ENCODE results near the gene HINFP.

Gene HINFP, protein sequence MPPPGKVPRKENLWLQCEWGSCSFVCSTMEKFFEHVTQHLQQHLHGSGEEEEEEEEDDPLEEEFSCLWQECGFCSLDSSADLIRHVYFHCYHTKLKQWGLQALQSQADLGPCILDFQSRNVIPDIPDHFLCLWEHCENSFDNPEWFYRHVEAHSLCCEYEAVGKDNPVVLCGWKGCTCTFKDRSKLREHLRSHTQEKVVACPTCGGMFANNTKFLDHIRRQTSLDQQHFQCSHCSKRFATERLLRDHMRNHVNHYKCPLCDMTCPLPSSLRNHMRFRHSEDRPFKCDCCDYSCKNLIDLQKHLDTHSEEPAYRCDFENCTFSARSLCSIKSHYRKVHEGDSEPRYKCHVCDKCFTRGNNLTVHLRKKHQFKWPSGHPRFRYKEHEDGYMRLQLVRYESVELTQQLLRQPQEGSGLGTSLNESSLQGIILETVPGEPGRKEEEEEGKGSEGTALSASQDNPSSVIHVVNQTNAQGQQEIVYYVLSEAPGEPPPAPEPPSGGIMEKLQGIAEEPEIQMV

GRCh38 chr11:119121008-119121810 lies at the start of gene HINFP:
TSS of gene HINFP (plus strand) at chr11:119121580. CDS start at chr11:119126945, 5,365 bp downstream.
- H3K27ac ChIP-seq (ENCODE audit: low read depth, low read length): peak within 1 kb of the TSS; percentile 84
- H3K4me1 ChIP-seq (ENCODE audit: control insufficient read depth in 1 of 2, insufficient read depth in 2 of 2, low read length in 2 of 2): peaks cover 22 to 35% of the 10 kb centered on the region in 2 donors
- peak within 1 kb of the TSS; percentile 94 to 100 for H3K4me3 ChIP-seq (ENCODE audit: low read depth in 1 of 2, low read length in 2 of 2)
- peaks cover 9 to 25% of the 10 kb centered on the region in 2 donors for H3K36me3 ChIP-seq (ENCODE audit: control insufficient read depth in 1 of 2, insufficient read depth in 2 of 2, low read length in 2 of 2)
- no peaks in the 10 kb centered on the region for H3K9me3 ChIP-seq (ENCODE audit: control insufficient read depth in 1 of 2, low read length in 2 of 2)
- H3K9ac ChIP-seq (ENCODE audit: low read depth in 1 of 2, low read length in 2 of 2): peak within 1 kb of the TSS; percentile 88 to 97
- no peaks in the 10 kb centered on the region for H3K27me3 ChIP-seq (ENCODE audit: control insufficient read depth in 1 of 2, insufficient read depth in 2 of 2, low read length in 2 of 2)

GRCh38 chr11:119077839-119078238 lies 43.5 kb upstream of the HINFP start:
- H3K27me3 ChIP-seq (ENCODE audit: control insufficient read depth in 1 of 2, insufficient read depth in 2 of 2, low read length in 2 of 2): no peaks in the 10 kb centered on the region
- peak overlapping the region in 1 of 2 donors; percentile 52 for H3K9ac ChIP-seq (ENCODE audit: low read depth in 1 of 2, low read length in 2 of 2)
- H3K4me3 ChIP-seq (ENCODE audit: low read depth in 1 of 2, low read length in 2 of 2): peak overlapping the region; percentile 30 to 34
- H3K36me3 ChIP-seq (ENCODE audit: control insufficient read depth in 1 of 2, insufficient read depth in 2 of 2, low read length in 2 of 2): peaks cover 57 to 83% of the 10 kb centered on the region in 2 donors
- H3K27ac ChIP-seq (ENCODE audit: low read depth, low read length): no peak overlapping the region
- H3K4me1 ChIP-seq (ENCODE audit: control insufficient read depth in 1 of 2, insufficient read depth in 2 of 2, low read length in 2 of 2): peaks cover 31 to 32% of the 10 kb centered on the region in 2 donors
- H3K9me3 ChIP-seq (ENCODE audit: control insufficient read depth in 1 of 2, low read length in 2 of 2): no peaks in the 10 kb centered on the region

GRCh38 chr11:119078675-119079420 lies 42.5 kb upstream of the HINFP start:
- Histone ChIP-seq H3K9me3 (ENCODE audit: control insufficient read depth in 1 of 2, low read length in 2 of 2) (no peaks in the 10 kb centered on the region), H3K9ac (ENCODE audit: low read depth in 1 of 2, low read length in 2 of 2) (no peak overlapping the region), H3K27me3 (ENCODE audit: control insufficient read depth in 1 of 2, insufficient read depth in 2 of 2, low read length in 2 of 2) (no peaks in the 10 kb centered on the region), H3K36me3 (ENCODE audit: control insufficient read depth in 1 of 2, insufficient read depth in 2 of 2, low read length in 2 of 2) (peaks cover 47 to 73% of the 10 kb centered on the region in 2 donors), H3K27ac (ENCODE audit: low read depth, low read length) (no peak overlapping the region), H3K4me3 (ENCODE audit: low read depth in 1 of 2, low read length in 2 of 2) (no peak overlapping the region), H3K4me1 (ENCODE audit: control insufficient read depth in 1 of 2, insufficient read depth in 2 of 2, low read length in 2 of 2) (peaks cover 31 to 32% of the 10 kb centered on the region in 2 donors)

DNA sequence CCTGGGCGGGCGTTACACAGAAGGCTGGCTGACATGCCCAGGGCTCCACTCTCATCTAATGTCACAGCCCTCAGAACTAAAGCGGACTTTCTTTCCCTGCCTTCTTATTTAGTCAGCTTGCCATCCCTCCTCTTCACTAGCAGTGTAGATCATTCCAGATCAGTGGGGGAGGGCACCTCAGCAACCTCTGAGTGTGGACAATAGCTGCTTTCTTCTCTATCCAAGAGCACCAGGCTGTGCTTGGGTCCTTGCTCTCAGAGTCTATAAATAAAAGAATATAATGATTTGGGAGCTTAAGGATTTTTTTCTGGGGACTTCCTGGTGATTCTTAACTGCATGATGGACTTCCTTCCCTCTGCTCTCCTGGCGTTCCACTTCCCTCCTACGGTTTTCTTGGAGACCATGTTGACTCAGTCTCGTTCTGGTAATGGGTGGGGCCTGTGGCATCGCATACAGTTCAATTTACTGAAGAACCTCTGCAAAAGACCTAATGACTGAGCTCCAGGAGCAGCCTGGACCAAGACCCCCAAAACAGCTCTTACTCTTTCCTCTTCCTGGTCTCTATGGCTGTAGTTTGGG lies 39.6 kb upstream of the HINFP start:
- no peak overlapping the region for H3K27ac ChIP-seq (ENCODE audit: low read depth, low read length)

DNA sequence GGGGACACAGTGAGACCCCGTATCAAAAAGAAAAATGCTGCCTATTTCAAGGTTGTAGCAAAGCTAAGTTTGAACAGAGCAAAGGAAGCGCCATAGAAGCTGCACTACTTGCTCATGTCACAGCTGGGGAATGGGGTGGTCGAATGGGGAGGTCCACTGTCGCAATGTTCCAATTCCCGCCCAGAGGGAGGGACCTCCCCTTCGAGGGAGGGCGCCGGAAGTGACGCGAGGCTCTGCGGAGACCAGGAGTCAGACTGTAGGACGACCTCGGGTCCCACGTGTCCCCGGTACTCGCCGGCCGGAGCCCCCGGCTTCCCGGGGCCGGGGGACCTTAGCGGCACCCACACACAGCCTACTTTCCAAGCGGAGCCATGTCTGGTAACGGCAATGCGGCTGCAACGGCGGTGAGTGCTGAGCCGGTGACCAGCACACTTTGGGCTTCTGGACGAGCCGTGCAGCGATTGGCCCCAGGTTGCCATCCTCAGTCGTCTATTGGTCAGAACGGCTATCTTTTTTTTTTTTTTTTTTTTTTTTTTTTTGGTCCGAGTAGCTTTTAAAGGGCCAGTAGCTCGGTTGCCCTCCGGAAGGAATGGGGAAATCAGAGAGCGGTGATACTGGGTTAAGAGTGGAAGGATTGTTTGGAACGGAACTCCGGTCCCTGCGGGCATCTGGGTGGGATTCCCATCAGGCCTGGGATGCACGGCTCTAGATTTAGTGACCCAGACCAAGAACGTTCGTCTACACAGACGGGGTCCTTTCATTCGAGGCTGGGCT lies 36.5 kb upstream of the HINFP start, which contains the start of gene HMBS:
TSS of gene HMBS (plus strand) at position 219 of the 774 bp plus-strand sequence. CDS start at position 372, 153 bp downstream.
- H3K4me1 ChIP-seq (ENCODE audit: control insufficient read depth in 1 of 2, insufficient read depth in 2 of 2, low read length in 2 of 2): peaks cover 29 to 33% of the 10 kb centered on the region in 2 donors

More for the DNA sequence above, 39.6 kb upstream of the HINFP start:
- peaks cover 40 to 43% of the 10 kb centered on the region in 2 donors for H3K4me1 ChIP-seq (ENCODE audit: control insufficient read depth in 1 of 2, insufficient read depth in 2 of 2, low read length in 2 of 2)
- no peaks in the 10 kb centered on the region for H3K9me3 ChIP-seq (ENCODE audit: control insufficient read depth in 1 of 2, low read length in 2 of 2)
- no peaks in the 10 kb centered on the region for H3K27me3 ChIP-seq (ENCODE audit: control insufficient read depth in 1 of 2, insufficient read depth in 2 of 2, low read length in 2 of 2)
- no peak overlapping the region for H3K9ac ChIP-seq (ENCODE audit: low read depth in 1 of 2, low read length in 2 of 2)
- H3K36me3 ChIP-seq (ENCODE audit: control insufficient read depth in 1 of 2, insufficient read depth in 2 of 2, low read length in 2 of 2): peaks cover 42 to 56% of the 10 kb centered on the region in 2 donors
- no peak overlapping the region for H3K4me3 ChIP-seq (ENCODE audit: low read depth in 1 of 2, low read length in 2 of 2)

GRCh38 chr11:119085437-119085847 lies 35.9 kb upstream of the HINFP start:
- Histone ChIP-seq H3K4me3 (ENCODE audit: low read depth in 1 of 2, low read length in 2 of 2) (peak overlapping the region; percentile 76 to 89), H3K36me3 (ENCODE audit: control insufficient read depth in 1 of 2, insufficient read depth in 2 of 2, low read length in 2 of 2) (peaks cover 13 to 23% of the 10 kb centered on the region in 2 donors), H3K27me3 (ENCODE audit: control insufficient read depth in 1 of 2, insufficient read depth in 2 of 2, low read length in 2 of 2) (no peaks in the 10 kb centered on the region), H3K9me3 (ENCODE audit: control insufficient read depth in 1 of 2, low read length in 2 of 2) (no peaks in the 10 kb centered on the region), H3K9ac (ENCODE audit: low read depth in 1 of 2, low read length in 2 of 2) (peak overlapping the region; percentile 61 to 80), H3K27ac (ENCODE audit: low read depth, low read length) (peak overlapping the region; percentile 28), H3K4me1 (ENCODE audit: control insufficient read depth in 1 of 2, insufficient read depth in 2 of 2, low read length in 2 of 2) (peaks cover 29 to 33% of the 10 kb centered on the region in 2 donors)

More for the DNA sequence above, 36.5 kb upstream of the HINFP start, which contains the start of gene HMBS:
- Histone ChIP-seq H3K27ac (ENCODE audit: low read depth, low read length) (peak within 1 kb of the TSS; percentile 69), H3K9me3 (ENCODE audit: control insufficient read depth in 1 of 2, low read length in 2 of 2) (no peaks in the 10 kb centered on the region), H3K27me3 (ENCODE audit: control insufficient read depth in 1 of 2, insufficient read depth in 2 of 2, low read length in 2 of 2) (no peaks in the 10 kb centered on the region), H3K36me3 (ENCODE audit: control insufficient read depth in 1 of 2, insufficient read depth in 2 of 2, low read length in 2 of 2) (peaks cover 14 to 26% of the 10 kb centered on the region in 2 donors), H3K9ac (ENCODE audit: low read depth in 1 of 2, low read length in 2 of 2) (peak within 1 kb of the TSS; percentile 61 to 80), H3K4me3 (ENCODE audit: low read depth in 1 of 2, low read length in 2 of 2) (peak within 1 kb of the TSS; percentile 76 to 89)

- H3K4me3 ChIP-seq (ENCODE audit: low read depth in 1 of 2, low read length in 2 of 2): no peak overlapping the region
- H3K36me3 ChIP-seq (ENCODE audit: control insufficient read depth in 1 of 2, insufficient read depth in 2 of 2, low read length in 2 of 2): peaks cover 0 to 9% of the 10 kb centered on the region in 2 donors
- H3K9ac ChIP-seq (ENCODE audit: low read depth in 1 of 2, low read length in 2 of 2): no peak overlapping the region
- peaks cover 21 to 26% of the 10 kb centered on the region in 2 donors for H3K4me1 ChIP-seq (ENCODE audit: control insufficient read depth in 1 of 2, insufficient read depth in 2 of 2, low read length in 2 of 2)
- no peaks in the 10 kb centered on the region for H3K27me3 ChIP-seq (ENCODE audit: control insufficient read depth in 1 of 2, insufficient read depth in 2 of 2, low read length in 2 of 2)
- no peaks in the 10 kb centered on the region for H3K9me3 ChIP-seq (ENCODE audit: control insufficient read depth in 1 of 2, low read length in 2 of 2)
- no peak overlapping the region for H3K27ac ChIP-seq (ENCODE audit: low read depth, low read length)
Observed at GRCh38 chr11:119087123-119087522, 34.3 kb upstream of the HINFP start.

- H3K9ac ChIP-seq (ENCODE audit: low read depth in 1 of 2, low read length in 2 of 2): no peak overlapping the region
- H3K9me3 ChIP-seq (ENCODE audit: control insufficient read depth in 1 of 2, low read length in 2 of 2): no peaks in the 10 kb centered on the region
- no peak overlapping the region for H3K27ac ChIP-seq (ENCODE audit: low read depth, low read length)
- H3K4me1 ChIP-seq (ENCODE audit: control insufficient read depth in 1 of 2, insufficient read depth in 2 of 2, low read length in 2 of 2): peaks cover 28 to 32% of the 10 kb centered on the region in 2 donors
- H3K4me3 ChIP-seq (ENCODE audit: low read depth in 1 of 2, low read length in 2 of 2): no peak overlapping the region
- peaks cover 0 to 8% of the 10 kb centered on the region in 2 donors for H3K36me3 ChIP-seq (ENCODE audit: control insufficient read depth in 1 of 2, insufficient read depth in 2 of 2, low read length in 2 of 2)
- H3K27me3 ChIP-seq (ENCODE audit: control insufficient read depth in 1 of 2, insufficient read depth in 2 of 2, low read length in 2 of 2): no peaks in the 10 kb centered on the region
Observed at GRCh38 chr11:119087747-119088241, 33.6 kb upstream of the HINFP start.
